HG03521 (cell line): ENCODE data around the gene MGARP.
"Not testable (repeated sequence)": the region's sequence is repeated elsewhere in the genome, so short reads cannot be mapped to it uniquely, and the experiment has no call there.

Source experiments
- ATAC-seq: cut with Tn5 transposase; IDR thresholded peaks from one replicate; pipeline ENCODE4 v1.9.1; 2021; ENCODE audit warnings: mild to moderate bottlenecking, moderate library complexity; ENCODE audit not compliant: unreplicated experiment

The MGARP gene

GRCh38 chr4:139279760-139280620, at the start of gene MGARP:
MGARP (minus strand) TSS chr4:139280225; CDS start chr4:139280158, 67 bp downstream.
- no peak for ATAC-seq

GRCh38 chr4:139329665-139330200, 49.7 kb upstream of the MGARP start:
- no peak for ATAC-seq

GRCh38 chr4:139324620-139325019, 44.6 kb upstream of the MGARP start:
- ATAC-seq: no peak

- ATAC-seq: not testable (repeated sequence)
Observed at GRCh38 chr4:139322541-139322940, 42.5 kb upstream of the MGARP start.

DNA sequence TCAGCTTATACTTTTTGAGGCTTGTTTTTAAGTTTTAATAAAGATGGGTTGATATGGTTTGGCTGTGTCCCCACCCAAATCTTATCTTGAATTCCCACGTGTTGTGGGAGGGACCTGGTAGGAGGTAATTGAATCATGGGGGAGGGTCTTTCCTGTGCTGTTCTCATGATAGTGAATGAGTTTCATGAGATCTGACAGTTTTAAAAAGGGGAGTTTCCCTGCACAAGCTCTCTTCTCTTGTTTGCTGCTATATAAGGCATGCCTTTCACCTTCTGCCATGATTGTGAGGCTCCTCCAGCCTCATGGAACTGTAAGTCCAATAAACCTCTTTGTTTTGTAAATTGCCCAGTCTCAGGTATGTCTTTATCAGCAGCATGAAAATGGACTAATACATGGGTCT, 42.0 kb upstream of the MGARP start:
- not testable (repeated sequence) for ATAC-seq

DNA sequence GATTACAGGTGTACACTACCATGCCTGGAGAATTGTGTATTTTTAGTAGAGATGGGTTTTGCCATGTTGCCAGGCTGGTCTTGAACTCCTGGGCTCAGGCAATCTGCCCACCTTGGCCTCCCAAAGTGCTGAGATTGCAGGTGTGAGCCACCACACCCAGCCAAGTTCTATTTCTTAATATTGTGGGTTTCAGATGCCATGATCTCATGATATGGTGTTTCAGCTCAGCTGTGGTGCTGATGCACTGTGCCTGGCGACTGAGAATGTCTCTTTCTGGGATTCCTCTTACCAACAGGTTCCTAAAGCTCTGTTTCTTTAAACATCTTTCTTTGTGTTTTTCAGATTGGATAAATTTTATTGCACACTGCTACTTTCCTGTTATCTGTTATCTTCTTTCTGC, 39.5 kb upstream of the MGARP start:
- ATAC-seq: no peak

DNA sequence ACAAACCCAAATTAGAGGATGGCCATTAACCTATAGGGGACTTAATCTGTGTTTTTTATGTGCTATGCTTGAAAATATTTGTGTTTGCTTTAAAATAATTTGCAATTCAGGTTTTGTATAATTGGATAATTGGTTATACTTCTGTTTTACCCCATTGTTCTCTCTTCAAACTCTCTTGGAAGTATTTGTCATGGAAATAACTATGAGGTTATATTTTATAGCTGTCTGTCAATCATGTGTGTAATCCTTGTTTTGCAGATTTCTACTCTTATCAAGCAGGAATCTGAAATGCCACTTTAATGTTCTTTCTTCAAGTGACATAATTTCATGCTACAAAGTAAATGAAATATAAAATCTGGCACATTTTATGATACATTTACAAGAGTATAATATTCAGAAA, 37.6 kb upstream of the MGARP start:
- ATAC-seq: no peak

GRCh38 chr4:139316733-139317132, 36.7 kb upstream of the MGARP start:
- ATAC-seq: no peak

DNA sequence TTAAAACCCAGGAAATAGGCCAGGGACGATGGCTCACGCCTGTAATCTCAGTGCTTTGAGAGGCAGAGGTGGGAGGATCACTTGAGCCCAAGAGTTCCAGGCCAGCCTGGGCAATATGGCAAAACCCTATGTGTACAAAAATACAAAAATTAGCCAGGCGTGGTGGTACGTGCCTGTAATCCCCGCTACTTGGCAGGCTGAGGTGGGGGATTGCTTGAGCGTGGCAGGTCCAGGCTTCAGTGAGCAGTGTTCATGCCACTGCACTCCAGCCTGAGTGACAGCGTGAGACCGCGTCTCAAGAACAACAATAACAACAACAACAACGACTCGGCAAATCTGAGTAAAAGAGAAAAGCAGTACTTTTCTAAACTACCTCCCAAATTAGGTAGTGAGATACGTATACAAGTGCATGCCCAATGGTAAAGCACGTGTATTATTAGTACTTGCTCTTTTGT, 35.2 kb upstream of the MGARP start:
- peak; percentile 63 for ATAC-seq

DNA sequence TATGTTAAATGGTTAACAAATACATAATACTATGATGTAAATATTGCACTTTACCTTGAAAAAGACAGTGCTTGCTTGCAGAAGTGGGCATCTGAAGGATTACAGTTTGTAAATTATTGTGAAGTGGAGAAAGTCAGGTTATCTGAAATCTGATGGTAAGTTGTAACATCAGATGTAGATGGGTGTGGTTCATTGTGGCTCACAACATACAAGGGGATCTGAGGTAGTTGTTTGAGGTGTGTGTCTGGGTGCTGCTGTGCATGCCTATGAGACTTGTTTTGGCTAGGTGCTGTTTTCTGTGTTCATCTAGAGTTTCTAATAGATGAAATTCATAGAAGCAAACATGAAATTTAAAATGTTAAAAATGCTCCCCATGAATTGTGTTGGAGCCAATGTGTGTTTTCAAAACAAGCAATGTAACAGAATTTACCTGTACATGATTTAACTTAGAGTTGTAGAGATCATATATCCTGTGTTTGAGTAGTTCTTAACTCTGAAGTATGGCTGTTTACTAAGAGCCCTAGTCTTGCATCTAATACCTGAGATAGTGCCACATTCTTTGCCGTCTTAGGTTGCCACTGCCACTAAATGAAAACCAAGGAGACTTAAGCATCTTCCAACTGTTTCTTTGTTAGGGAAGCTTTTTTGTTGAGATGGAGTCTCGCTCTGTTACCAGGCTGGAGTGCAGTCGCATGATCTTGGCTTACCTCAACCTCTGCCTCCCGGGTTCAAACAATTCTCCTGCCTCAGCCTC, 34.2 kb upstream of the MGARP start:
- no peak for ATAC-seq

DNA sequence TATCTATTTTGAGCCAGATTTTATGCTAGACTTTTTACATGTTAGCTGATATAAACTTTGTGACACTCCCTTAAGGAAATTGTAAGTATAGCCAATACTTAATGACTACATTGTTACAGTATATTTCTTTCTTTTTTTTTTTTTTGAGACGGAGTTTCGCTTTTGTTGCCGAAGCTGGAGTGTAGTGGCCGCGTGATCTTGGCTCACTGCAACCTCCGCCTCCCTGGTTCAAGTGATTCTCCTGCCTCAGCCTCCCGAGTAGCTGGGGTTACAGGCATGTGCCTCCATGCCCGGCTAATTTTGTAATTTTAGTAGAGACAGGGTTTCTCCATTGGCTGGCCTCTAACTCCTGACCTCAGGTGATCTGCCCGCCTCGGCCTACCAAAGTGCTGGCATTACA, 33.4 kb upstream of the MGARP start:
- not testable (repeated sequence) for ATAC-seq

DNA sequence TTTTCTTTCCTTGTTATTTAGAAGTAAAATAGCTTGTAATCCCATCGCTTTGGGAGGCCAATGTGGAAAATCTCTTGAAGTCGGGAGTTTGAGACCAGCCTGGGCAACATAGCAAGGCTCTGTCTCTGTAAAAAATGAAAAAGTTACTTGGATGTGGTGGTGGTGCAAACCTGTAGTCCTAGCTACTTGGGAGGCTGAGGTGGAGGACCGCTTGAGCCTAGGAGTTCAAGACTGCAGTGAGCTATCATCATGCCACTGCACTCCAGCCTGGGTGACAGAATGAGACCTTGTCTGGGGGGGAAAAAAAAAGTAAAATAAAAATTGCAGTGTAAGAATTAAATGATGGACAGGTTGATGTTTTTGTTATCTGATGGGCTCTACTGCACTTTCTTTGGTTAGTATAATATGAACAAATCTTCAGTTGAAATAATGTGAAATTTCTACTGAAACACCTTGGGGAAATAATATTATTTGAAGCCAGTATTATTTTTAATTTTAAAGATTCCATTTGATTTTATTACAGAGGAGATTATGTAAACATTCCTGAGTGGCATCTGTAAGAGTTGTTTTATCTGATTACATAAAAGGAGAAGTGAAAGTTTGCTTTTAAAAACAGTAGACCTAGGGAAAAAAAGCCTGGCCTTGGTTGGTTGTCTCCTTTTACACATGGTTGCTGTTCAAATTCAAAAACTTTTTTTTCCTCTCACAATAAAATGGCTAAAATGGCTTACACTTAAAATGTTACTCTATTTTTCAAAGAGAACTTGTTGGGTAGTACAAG, 32.7 kb upstream of the MGARP start:
- no peak for ATAC-seq

DNA sequence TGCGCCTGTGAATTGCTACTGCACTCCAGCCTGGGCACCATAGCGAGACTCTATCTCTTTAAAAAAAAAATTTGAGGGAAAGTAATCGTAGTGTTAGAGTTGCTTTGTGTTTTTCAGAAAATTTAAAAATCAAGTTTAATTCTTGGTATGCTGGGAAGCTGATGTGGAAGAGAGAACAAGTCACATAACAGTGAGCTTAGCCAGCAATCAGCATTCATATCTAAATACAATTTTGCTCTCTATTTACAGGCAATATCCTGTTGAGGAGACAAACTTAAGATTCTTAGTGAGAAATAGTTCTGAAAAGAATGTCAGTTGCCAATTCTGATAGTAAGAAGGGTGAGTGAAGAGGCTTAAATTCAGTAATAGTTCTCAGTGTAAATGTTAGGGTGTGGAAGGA, 31.9 kb upstream of the MGARP start:
- ATAC-seq: no peak

DNA sequence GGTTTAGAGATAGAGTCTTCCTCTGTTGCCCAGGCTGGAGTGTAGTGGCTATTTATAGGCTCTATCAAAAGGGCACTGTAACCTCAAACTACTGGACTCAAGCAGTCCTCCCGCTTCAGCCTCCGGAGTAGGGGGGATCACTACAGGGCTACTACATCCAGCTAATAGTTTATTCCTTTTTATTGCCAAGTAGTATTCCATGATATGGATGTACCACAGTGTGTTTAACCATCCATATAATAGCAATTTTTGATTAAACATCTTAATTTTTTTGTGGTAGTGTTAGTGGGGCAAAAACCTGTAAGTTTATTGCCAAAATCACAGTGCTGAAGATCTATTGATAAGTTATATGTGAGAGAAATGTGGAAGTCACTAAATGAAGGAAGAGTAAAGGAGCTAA, 24.9 kb upstream of the MGARP start:
- no peak for ATAC-seq

DNA sequence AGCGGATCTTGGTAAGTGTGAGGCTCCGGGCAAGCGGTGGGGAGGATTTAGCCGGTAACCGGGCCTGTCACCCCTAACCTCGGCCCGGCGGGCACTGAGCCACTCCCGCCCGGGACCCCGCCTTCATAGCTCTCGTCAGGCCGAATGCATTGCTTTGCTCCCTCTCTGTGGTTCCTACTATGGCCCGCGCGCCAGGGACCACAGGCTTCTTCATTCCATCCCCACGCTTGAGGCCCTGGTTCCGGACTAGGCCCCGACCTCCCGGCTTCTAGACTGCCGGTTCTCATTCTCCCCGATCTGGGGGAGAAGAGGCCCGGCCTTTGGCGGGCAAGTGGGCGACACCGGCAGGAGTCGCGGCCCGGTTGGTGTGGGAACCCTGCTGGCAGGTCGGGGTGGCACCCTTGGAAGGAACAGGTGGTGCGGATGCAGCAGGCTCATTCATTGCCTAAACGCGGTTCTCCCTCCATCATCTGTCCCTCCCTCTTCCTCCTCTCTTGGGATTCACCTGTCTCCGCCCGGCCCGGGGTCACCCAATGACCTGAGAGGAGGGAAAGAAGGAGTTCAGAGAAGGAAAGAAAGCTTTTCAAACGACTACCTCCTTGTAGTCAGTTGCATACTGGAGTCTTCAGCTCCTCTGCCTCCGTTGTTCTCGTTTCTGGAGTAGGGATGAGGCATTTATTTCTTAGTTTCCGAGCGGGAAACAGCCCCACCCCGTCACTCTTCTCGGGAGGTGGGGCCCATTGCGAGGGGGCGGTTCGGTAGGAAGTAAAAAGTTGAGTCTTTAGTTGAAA, 22.0 kb upstream of the MGARP start, which contains the start of gene NDUFC1:
TSS of gene NDUFC1 (minus strand) at position 657 of the 791 bp plus-strand sequence. CDS start 6,679 bp downstream, outside the sequence.
- ATAC-seq: peak; percentile 35

- peak; percentile 82 for ATAC-seq
Observed at GRCh38 chr4:139301113-139301820, 21.2 kb upstream of the MGARP start, which contains the start of gene NAA15. NAA15 (plus strand) TSS chr4:139301505; CDS start chr4:139301778, 273 bp downstream.

- ATAC-seq: no peak
Observed at GRCh38 chr4:139300431-139301112, 20.5 kb upstream of the MGARP start.

- ATAC-seq: no peak
Observed at GRCh38 chr4:139299536-139299935, 19.5 kb upstream of the MGARP start.

DNA sequence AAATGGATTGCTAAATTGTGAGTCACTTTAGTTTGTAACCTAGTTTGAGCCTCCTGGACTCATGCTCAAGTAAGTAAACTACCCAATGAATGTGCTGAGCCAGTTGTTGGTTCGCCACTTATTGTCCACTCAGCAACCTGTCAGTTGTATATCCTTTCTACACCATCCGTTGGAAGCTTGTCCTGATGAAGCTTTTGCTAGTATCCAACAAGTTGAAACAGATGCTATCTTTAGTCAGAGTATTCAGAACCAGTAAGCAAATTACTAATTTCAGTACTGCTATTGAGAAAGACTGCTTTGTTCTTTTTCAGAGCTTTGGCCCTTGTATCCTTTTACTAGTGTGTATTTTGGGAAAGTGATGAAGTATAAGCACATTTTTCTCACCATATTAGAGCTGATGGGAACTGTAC, 17.0 kb upstream of the MGARP start:
- no peak for ATAC-seq
